ENCODE measurements around the gene BCAM.

Gene BCAM

DNA sequence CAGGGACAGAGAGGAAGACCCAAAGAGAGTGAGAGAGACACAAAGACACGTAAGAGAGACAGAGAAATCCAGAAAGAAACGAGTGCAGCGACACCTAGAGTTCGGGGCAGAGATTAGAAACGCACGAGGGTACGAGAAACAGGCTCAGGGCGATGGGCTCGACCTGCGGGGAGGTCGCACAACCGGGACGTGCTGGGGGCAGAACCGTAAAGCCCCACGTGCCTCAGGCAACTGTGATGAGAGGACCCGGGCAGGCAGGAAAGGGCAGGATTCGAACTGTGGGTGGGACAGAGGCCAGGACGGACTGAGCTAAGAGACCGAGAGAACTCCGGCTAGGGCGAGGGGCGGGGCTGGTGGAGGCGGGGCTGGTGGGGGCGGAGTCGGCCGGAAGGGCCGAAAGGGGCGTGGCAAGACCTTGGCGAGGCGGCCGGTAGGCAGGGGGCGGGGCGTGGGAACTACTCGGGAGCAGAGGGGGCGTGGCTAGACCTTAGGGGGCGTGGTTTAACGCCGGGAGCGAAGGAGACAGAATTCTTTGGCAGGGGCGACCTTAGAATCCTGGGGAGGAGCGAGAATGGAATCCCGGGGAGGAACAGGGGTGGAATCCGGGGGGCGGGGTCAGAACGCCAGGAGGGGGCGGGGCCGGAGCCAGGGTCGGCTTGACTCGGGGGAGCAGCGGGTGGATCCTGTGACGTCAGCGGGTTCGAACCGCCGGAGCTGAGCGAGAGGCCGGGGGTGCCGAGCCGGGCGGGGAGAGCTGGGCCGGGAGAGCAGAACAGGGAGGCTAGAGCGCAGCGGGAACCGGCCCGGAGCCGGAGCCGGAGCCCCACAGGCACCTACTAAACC is 36.9 kb downstream of the BCAM start, which contains the start of gene NECTIN2:
TSS of gene NECTIN2 (plus strand) at position 686 of the 843 bp plus-strand sequence. CDS start 229 bp downstream, outside the sequence.
- no peaks in the 10 kb centered on the region for H3K79me2 ChIP-seq (ENCODE audit: insufficient read depth, low read length)
- H3K27me3 ChIP-seq (ENCODE audit: low read length) = no peaks in the 10 kb centered on the region
- H3F3A ChIP-seq (ENCODE audit: insufficient read depth) = no peaks in the 10 kb centered on the region
- peak within 1 kb of the TSS; percentile 32 for H2AFZ ChIP-seq (ENCODE audit: low read depth, low read length, severe bottlenecking)
- peak within 1 kb of the TSS; percentile 51 for H3K4me2 ChIP-seq (ENCODE audit: low read depth, low read length, poor library complexity, severe bottlenecking)
- H4K20me1 ChIP-seq (ENCODE audit: low read depth, low read length) = no peaks in the 10 kb centered on the region
- no peaks in the 10 kb centered on the region for H3K9me2 ChIP-seq (replicated peaks; ENCODE audit: insufficient read depth, low read length)
- no peaks in the 10 kb centered on the region for H3K9me3 ChIP-seq (ENCODE audit: insufficient read depth, low read length)
- peak within 1 kb of the TSS; percentile 31; the same call in 1 of the 2 replicates for H3K9ac ChIP-seq (ENCODE audit: low read length)
- H3K27ac ChIP-seq (ENCODE audit: low read depth, low read length) = no peak within 1 kb of the TSS
- H3K36me3 ChIP-seq (ENCODE audit: low read length) = no peaks in the 10 kb centered on the region
- no peak for TF ChIP-seq EZH2phosphoT487 (conservative IDR thresholded peaks at IDR 0.05; ENCODE audit: low read length)
- TF ChIP-seq, protein P1, sequence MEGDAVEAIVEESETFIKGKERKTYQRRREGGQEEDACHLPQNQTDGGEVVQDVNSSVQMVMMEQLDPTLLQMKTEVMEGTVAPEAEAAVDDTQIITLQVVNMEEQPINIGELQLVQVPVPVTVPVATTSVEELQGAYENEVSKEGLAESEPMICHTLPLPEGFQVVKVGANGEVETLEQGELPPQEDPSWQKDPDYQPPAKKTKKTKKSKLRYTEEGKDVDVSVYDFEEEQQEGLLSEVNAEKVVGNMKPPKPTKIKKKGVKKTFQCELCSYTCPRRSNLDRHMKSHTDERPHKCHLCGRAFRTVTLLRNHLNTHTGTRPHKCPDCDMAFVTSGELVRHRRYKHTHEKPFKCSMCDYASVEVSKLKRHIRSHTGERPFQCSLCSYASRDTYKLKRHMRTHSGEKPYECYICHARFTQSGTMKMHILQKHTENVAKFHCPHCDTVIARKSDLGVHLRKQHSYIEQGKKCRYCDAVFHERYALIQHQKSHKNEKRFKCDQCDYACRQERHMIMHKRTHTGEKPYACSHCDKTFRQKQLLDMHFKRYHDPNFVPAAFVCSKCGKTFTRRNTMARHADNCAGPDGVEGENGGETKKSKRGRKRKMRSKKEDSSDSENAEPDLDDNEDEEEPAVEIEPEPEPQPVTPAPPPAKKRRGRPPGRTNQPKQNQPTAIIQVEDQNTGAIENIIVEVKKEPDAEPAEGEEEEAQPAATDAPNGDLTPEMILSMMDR (IDR thresholded peaks at IDR 0.05; ENCODE audit: insufficient read depth, low read length, poor library complexity, severe bottlenecking) = peak; percentile 59
- peak within 1 kb of the TSS; percentile 43 for H3K4me3 ChIP-seq (ENCODE audit: insufficient read depth, low read length, poor library complexity, severe bottlenecking)

DNA sequence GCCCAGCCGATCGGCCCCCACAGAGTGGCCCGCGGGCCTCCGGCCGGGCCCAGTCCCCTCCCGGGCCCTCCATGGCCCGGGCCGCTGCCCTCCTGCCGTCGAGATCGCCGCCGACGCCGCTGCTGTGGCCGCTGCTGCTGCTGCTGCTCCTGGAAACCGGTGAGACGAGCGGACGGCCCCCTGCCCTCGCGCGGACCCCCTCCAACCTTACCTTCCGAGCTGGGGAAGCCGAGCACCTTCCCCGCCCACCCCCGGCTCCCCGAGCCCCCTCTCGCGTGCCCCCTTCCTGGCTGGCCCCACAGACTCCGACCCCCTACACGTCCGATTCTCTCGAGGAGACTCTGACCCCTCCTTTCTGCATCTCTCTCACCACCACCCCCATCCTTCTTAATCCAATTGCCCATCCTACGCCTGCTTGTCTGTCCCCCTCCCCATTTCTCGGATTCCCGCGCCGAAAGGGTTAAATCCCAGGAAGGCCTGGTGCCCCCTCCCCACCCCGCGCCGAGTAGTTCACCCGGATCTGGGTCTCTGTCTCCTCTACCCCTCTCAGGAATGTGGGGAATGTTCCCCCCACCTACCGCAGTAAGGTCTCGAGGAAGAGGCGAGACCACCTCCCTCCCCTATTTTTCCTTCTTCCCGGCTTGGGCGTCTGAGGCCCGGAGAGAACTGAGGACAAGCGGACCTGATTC is 37.7 kb downstream of the BCAM start:
- H3K79me2 ChIP-seq (ENCODE audit: insufficient read depth, low read length) = no peaks in the 10 kb centered on the region
- no peak for TF ChIP-seq EZH2phosphoT487 (conservative IDR thresholded peaks at IDR 0.05; ENCODE audit: low read length)
- TF ChIP-seq, protein P1 (IDR thresholded peaks at IDR 0.05; ENCODE audit: insufficient read depth, low read length, poor library complexity, severe bottlenecking) = no peak
- no peak overlapping the region for H3K27ac ChIP-seq (ENCODE audit: low read depth, low read length)
- H3F3A ChIP-seq (ENCODE audit: insufficient read depth) = no peaks in the 10 kb centered on the region
- peak overlapping the region; percentile 51 for H3K4me2 ChIP-seq (ENCODE audit: low read depth, low read length, poor library complexity, severe bottlenecking)
- no peaks in the 10 kb centered on the region for H4K20me1 ChIP-seq (ENCODE audit: low read depth, low read length)
- peak overlapping the region; percentile 43 for H3K4me3 ChIP-seq (ENCODE audit: insufficient read depth, low read length, poor library complexity, severe bottlenecking)
- H3K36me3 ChIP-seq (ENCODE audit: low read length) = no peaks in the 10 kb centered on the region
- H3K9me3 ChIP-seq (ENCODE audit: insufficient read depth, low read length) = no peaks in the 10 kb centered on the region
- no peaks in the 10 kb centered on the region for H3K27me3 ChIP-seq (ENCODE audit: low read length)
- H3K9me2 ChIP-seq (replicated peaks; ENCODE audit: insufficient read depth, low read length) = no peaks in the 10 kb centered on the region
- no peak overlapping the region for H2AFZ ChIP-seq (ENCODE audit: low read depth, low read length, severe bottlenecking)
- peak overlapping the region; percentile 31; the same call in 1 of the 2 replicates for H3K9ac ChIP-seq (ENCODE audit: low read length)

DNA sequence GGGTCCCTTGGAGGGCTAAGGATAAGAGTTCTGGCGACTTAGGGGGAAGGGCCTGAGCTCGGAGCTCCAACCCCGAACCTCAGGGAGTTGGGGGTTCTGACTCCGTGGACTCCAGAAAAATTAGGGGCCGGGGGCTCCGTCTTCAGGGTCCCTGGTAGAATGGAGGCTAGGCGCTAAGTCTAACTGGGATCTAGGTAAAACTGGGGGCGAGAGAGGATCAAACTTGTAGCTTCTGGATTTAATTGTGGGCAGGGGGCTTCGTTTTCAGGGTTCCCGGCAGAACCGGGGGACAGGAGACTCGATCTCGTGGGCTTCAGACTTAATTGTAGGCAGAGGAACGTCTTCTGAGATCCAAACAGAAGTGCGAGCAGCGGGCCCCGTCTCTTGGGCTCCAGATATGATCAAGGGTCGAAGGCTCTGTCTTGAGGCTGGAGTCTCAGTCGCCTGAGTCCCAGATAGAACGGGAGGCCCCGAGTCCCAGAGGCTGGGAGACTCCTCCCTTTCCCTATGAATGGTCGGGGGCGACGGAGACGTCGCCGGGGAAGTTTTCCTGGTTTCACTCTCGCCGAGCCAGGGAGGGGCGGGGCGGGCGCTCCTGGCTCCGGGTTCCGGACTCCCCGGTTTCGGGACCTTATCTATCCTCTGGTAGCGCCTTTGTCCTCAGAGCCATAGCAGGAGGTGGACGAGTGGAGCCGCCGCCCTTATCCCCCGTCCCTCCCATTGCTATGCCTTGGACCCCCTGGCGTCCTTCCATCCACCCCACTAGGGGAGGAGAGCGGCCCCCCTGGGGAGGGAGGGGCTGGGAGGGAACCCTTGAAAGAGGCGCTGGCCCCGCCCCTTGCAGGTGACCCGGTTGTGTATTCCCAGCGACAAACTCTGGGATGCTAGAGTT is 38.5 kb downstream of the BCAM start:
- Histone ChIP-seq H4K20me1 (ENCODE audit: low read depth, low read length) (no peaks in the 10 kb centered on the region), H3K9me2 (replicated peaks; ENCODE audit: insufficient read depth, low read length) (no peaks in the 10 kb centered on the region), H3K36me3 (ENCODE audit: low read length) (no peaks in the 10 kb centered on the region), H3K9ac (ENCODE audit: low read length) (no peak overlapping the region), H3K79me2 (ENCODE audit: insufficient read depth, low read length) (no peaks in the 10 kb centered on the region), H3K27me3 (ENCODE audit: low read length) (no peaks in the 10 kb centered on the region), H3K4me3 (ENCODE audit: insufficient read depth, low read length, poor library complexity, severe bottlenecking) (no peak overlapping the region), H2AFZ (ENCODE audit: low read depth, low read length, severe bottlenecking) (no peak overlapping the region), H3K4me2 (ENCODE audit: low read depth, low read length, poor library complexity, severe bottlenecking) (no peak overlapping the region), H3F3A (ENCODE audit: insufficient read depth) (no peaks in the 10 kb centered on the region), H3K27ac (ENCODE audit: low read depth, low read length) (no peak overlapping the region), H3K9me3 (ENCODE audit: insufficient read depth, low read length) (no peaks in the 10 kb centered on the region)
- TF ChIP-seq, protein P1 (IDR thresholded peaks at IDR 0.05; ENCODE audit: insufficient read depth, low read length, poor library complexity, severe bottlenecking) = no peak
- no peak for TF ChIP-seq EZH2phosphoT487 (conservative IDR thresholded peaks at IDR 0.05; ENCODE audit: low read length)

All from SU-DHL-6 (cell line).